PC-3 (cell line): ENCODE results near the gene FBXW5. TPM values are rescaled to one million over a fixed set of nuclear protein-coding genes. Genes with fewer than 3 reads are reported as not detected.

ENCODE experiments used
- ATAC-seq: fragments of 200-7000 bp; cut with Tn5 transposase; 2 replicates; pipeline ENCODE4 v1.9.1; 2020; ENCODE audit warnings: mild to moderate bottlenecking, moderate library complexity
- BruUV-seq: library from RNA; stranded (reverse); fragments of 400-500 nt; replicated peaks from 2 replicates; lab custom pipeline; 2021; lab: Mats Ljungman, UMichigan
- CTCF ChIA-PET: fragments of 300-600 bp; sonication (Branson Sonifier 250); formaldehyde crosslinking; loops from one replicate; lab custom pipeline; 2022; ENCODE audit warnings: antibody characterized with exemption; lab: Charles Lee
- POLR2A ChIA-PET: fragments of 300-600 bp; sonication (Branson Sonifier 250); formaldehyde crosslinking; loops from one replicate; lab custom pipeline; 2022; ENCODE audit warnings: antibody characterized with exemption; ENCODE audit not compliant: unreplicated experiment; lab: Charles Lee
- DNase-seq: peaks from one replicate; pipeline ENCODE4 v3.0.0-alpha.2; 2015
- H2AFZ ChIP-seq: fragments of 300-600 bp; sonication (generic); 2 replicates; pipeline ENCODE4 v1.6.0; 2016; ENCODE audit warnings: antibody characterized with exemption, low read length
- H3F3A ChIP-seq: fragments of 300-600 bp; sonication (generic); one replicate; pipeline ENCODE4 v1.6.0; 2017; ENCODE audit warnings: antibody characterized with exemption, low read length, control low read depth, mild to moderate bottlenecking; ENCODE audit not compliant: unreplicated experiment
- H3K27ac ChIP-seq: fragments of 300-600 bp; sonication (generic); 2 replicates; pipeline ENCODE4 v1.5.1; 2016; ENCODE audit warnings: mild to moderate bottlenecking, low read length
- H3K27me3 ChIP-seq: fragments of 300-600 bp; sonication (generic); 2 replicates; pipeline ENCODE4 v1.6.1; 2016; ENCODE audit warnings: low read length, mixed read lengths
- H3K36me3 ChIP-seq: fragments of 300-600 bp; sonication (generic); 2 replicates; pipeline ENCODE4 v1.6.1; 2016; ENCODE audit warnings: low read depth, mixed run types, low read length, mixed read lengths
- H3K4me1 ChIP-seq: fragments of 300-600 bp; sonication (generic); 2 replicates; pipeline ENCODE4 v1.5.1; 2016; ENCODE audit warnings: low read length; ENCODE audit not compliant: insufficient read depth
- H3K4me2 ChIP-seq: fragments of 300-600 bp; sonication (generic); 2 replicates; pipeline ENCODE4 v1.6.0; 2016; ENCODE audit warnings: low read length
- H3K4me3 ChIP-seq: fragments of 300-600 bp; sonication (generic); 2 replicates; pipeline ENCODE4 v1.5.1; 2016; ENCODE audit warnings: mild to moderate bottlenecking, low read length, mixed read lengths
- H3K79me2 ChIP-seq: fragments of 300-600 bp; sonication (generic); 2 replicates; pipeline ENCODE4 v1.6.1; 2017; ENCODE audit warnings: low read length, mixed read lengths
- H3K9ac ChIP-seq: fragments of 300-600 bp; sonication (generic); 2 replicates; pipeline ENCODE4 v1.6.0; 2016; ENCODE audit warnings: mild to moderate bottlenecking, low read length
- H3K9me2 ChIP-seq: fragments of 300-600 bp; sonication (generic); replicated peaks from 2 replicates; pipeline ENCODE4 v1.6.1; 2016; ENCODE audit warnings: mixed run types, low read length, mixed read lengths
- H3K9me3 ChIP-seq: fragments of 300-600 bp; sonication (generic); 2 replicates; pipeline ENCODE4 v1.6.1; 2016; ENCODE audit warnings: low read length, mixed read lengths
- H4K20me1 ChIP-seq: fragments of 300-600 bp; sonication (generic); 2 replicates; pipeline ENCODE4 v1.6.1; 2016; ENCODE audit warnings: low read length, mixed read lengths
- EZH2 ChIP-seq: fragments of 300-600 bp; sonication (generic); IDR thresholded peaks from one replicate; pipeline ENCODE4 v1.6.1; 2017; ENCODE audit warnings: antibody characterized with exemption, mild to moderate bottlenecking, low read length; ENCODE audit not compliant: unreplicated experiment
- EZH2phosphoT487 ChIP-seq: fragments of 300-600 bp; sonication (generic); IDR thresholded peaks from 2 replicates; pipeline ENCODE4 v1.6.1; 2018; ENCODE audit warnings: mild to moderate bottlenecking, antibody characterized with exemption, low read length, borderline replicate concordance
- intact Hi-C: fragments of 100-400 bp; cut with micrococcal nuclease; formaldehyde crosslinking; loops from 2 replicates; pipeline ENCODE4 v1.9.0; 2023
- total RNA-seq: library from RNA; depleted of rRNA; stranded (reverse); fragments of >200 nt; gene quantifications from 2 replicates; pipeline ENCODE4 v1.2.3, GENCODE V29; 2014
- TF ChIP-seq, protein P1 (sequence below): fragments of 300-600 bp; sonication (generic); conservative IDR thresholded peaks from 2 replicates; pipeline ENCODE4 v1.5.1; 2017; ENCODE audit warnings: antibody characterized with exemption, low read depth, mild to moderate bottlenecking, low read length

Gene FBXW5
- total RNA-seq, 1 experiment from 2014 or later, result 138 TPM

GRCh38 chr9:136900988-136901515 lies 43.5 kb downstream of the FBXW5 start:
- ChIA-PET POLR2A (interaction anchor here (0.6 to 1.3 kb wide), 2 partner anchors 15 to 85 kb away, joined by 4 read pairs; partner anchors contain the start of gene TRAF2), CTCF (interaction anchor here (1.2 kb wide), 1 partner anchor 59 kb away, joined by 3 read pairs; the partner anchor contains the start of gene AJM1)

GRCh38 chr9:136900556-136900955 lies 44.0 kb downstream of the FBXW5 start:
- Histone ChIP-seq H3F3A (peaks cover 4% of the 10 kb centered on the region), H2AFZ (no peak overlapping the region), H3K9me3 (no peaks in the 10 kb centered on the region), H3K27ac (peak overlapping the region; percentile 99), H3K4me2 (peak overlapping the region; percentile 56; the same call in 1 of the 2 replicates), H3K4me3 (no peak overlapping the region), H3K36me3 (peaks cover 5% of the 10 kb centered on the region; the same call in 1 of the 2 replicates), H4K20me1 (no peaks in the 10 kb centered on the region), H3K79me2 (peaks cover 15% of the 10 kb centered on the region), H3K27me3 (no peaks in the 10 kb centered on the region), H3K4me1 (peaks cover 31% of the 10 kb centered on the region), H3K9me2 (no peaks in the 10 kb centered on the region), H3K9ac (0 out of 2 replicates have a peak overlapping the region, but pooled peaks have one; percentile 88)
- ChIA-PET CTCF (no interaction called here), POLR2A (no interaction called here)
- ATAC-seq (no peak), DNase-seq (no peak)
- no TSS peak for BruUV-seq
- TF ChIP-seq, protein P1, sequence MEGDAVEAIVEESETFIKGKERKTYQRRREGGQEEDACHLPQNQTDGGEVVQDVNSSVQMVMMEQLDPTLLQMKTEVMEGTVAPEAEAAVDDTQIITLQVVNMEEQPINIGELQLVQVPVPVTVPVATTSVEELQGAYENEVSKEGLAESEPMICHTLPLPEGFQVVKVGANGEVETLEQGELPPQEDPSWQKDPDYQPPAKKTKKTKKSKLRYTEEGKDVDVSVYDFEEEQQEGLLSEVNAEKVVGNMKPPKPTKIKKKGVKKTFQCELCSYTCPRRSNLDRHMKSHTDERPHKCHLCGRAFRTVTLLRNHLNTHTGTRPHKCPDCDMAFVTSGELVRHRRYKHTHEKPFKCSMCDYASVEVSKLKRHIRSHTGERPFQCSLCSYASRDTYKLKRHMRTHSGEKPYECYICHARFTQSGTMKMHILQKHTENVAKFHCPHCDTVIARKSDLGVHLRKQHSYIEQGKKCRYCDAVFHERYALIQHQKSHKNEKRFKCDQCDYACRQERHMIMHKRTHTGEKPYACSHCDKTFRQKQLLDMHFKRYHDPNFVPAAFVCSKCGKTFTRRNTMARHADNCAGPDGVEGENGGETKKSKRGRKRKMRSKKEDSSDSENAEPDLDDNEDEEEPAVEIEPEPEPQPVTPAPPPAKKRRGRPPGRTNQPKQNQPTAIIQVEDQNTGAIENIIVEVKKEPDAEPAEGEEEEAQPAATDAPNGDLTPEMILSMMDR, result no peak
- no peak for TF ChIP-seq EZH2phosphoT487
- TF ChIP-seq EZH2, result no peak
- intact Hi-C loops, result loop anchor here (2.0 to 5.0 kb wide), 2 partner anchors 14 to 127 kb away; partner anchors contain the start of genes ABCA2 and TRAF2

More at GRCh38 chr9:136900988-136901515, 43.5 kb downstream of the FBXW5 start:
- H2AFZ ChIP-seq, result peak overlapping the region; percentile 50; the same call in 1 of the 2 replicates
- H3K9me2 ChIP-seq, result no peaks in the 10 kb centered on the region
- H3K4me1 ChIP-seq, result peaks cover 31% of the 10 kb centered on the region
- peaks cover 4% of the 10 kb centered on the region for H3F3A ChIP-seq
- no peaks in the 10 kb centered on the region for H3K9me3 ChIP-seq
- peak overlapping the region; percentile 88 for H3K9ac ChIP-seq
- TF ChIP-seq EZH2, result no peak
- TF ChIP-seq, protein P1, result no peak
- peak; percentile 72 for ATAC-seq
- peak overlapping the region; percentile 99 for H3K27ac ChIP-seq
- no peaks in the 10 kb centered on the region for H4K20me1 ChIP-seq
- H3K27me3 ChIP-seq, result no peaks in the 10 kb centered on the region
- intact Hi-C loops, result loop anchor here (2.0 to 5.0 kb wide), 2 partner anchors 14 to 126 kb away; partner anchors contain the start of genes ABCA2 and TRAF2
- 0 out of 2 replicates have a peak overlapping the region, but pooled peaks have one; percentile 7 for H3K4me3 ChIP-seq
- TSS peak; percentile 67 for BruUV-seq
- peaks cover 5% of the 10 kb centered on the region; the same call in 1 of the 2 replicates for H3K36me3 ChIP-seq
- peaks cover 10% of the 10 kb centered on the region for H3K79me2 ChIP-seq
- peak overlapping the region; percentile 56 for H3K4me2 ChIP-seq
- DNase-seq, result no peak

DNA sequence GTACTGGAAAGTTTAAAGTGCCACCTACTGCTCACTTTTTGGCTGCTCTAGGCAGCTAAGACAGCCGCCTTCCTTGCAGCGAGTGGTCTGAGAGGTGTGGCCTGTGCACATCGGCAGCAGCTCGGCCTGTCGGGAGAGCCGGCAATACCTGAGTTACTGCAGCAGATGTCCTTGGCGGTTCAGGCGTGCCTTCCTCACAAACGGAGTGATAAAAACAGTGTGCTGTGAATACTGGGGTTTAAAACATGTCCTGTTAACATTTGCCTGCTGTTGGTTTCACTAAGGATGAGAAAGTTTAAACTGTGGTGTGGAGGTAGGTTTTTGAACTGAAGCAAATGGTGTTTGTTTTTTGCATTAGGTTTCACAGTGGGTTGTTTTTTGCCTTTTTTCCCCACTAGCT lies 45.3 kb downstream of the FBXW5 start:
- H3K9me2 ChIP-seq, result no peaks in the 10 kb centered on the region
- H3K79me2 ChIP-seq, result peaks cover 20% of the 10 kb centered on the region
- H3K4me3 ChIP-seq, result no peak overlapping the region
- no TSS peak for BruUV-seq
- no peak for DNase-seq
- no peak overlapping the region for H3K27ac ChIP-seq
- H3K9me3 ChIP-seq, result no peaks in the 10 kb centered on the region
- H3K4me1 ChIP-seq, result peaks cover 31% of the 10 kb centered on the region
- ATAC-seq, result no peak
- H3K9ac ChIP-seq, result no peak overlapping the region
- TF ChIP-seq, protein P1, result no peak
- TF ChIP-seq EZH2phosphoT487 (no peak), EZH2 (no peak)
- no peaks in the 10 kb centered on the region for H3K27me3 ChIP-seq
- no peak overlapping the region for H2AFZ ChIP-seq
- no peaks in the 10 kb centered on the region for H4K20me1 ChIP-seq
- no peaks in the 10 kb centered on the region; the same call in 1 of the 2 replicates for H3K36me3 ChIP-seq
- intact Hi-C loops, result no loop called here
- no peak overlapping the region for H3K4me2 ChIP-seq
- H3F3A ChIP-seq, result peaks cover 4% of the 10 kb centered on the region
- ChIA-PET POLR2A (no interaction called here), CTCF (interaction anchor here (0.7 kb wide), 1 partner anchor 171 kb away, joined by 3 read pairs; no protein-coding TSS in a partner anchor)
